ENCODE data around the gene SIRPG.
"Not testable (repeated sequence)": the region's sequence is repeated elsewhere in the genome, so short reads cannot be mapped to it uniquely, and the experiment has no call there.

The SIRPG gene

GRCh38 chr20:1635291-1635979 is 22.1 kb downstream of the SIRPG start:
- DNase-seq = no peak

GRCh38 chr20:1633535-1633934 is 24.0 kb downstream of the SIRPG start:
- DNase-seq = no peak

- peak; percentile 59 for DNase-seq
Measured at GRCh38 chr20:1632178-1632577, 25.4 kb downstream of the SIRPG start.

- no peak for DNase-seq
Measured at GRCh38 chr20:1631309-1632151, 26.0 kb downstream of the SIRPG start.

GRCh38 chr20:1630186-1630585 is 27.4 kb downstream of the SIRPG start:
- no peak for DNase-seq

- no peak for DNase-seq
Measured at GRCh38 chr20:1629321-1629720, 28.3 kb downstream of the SIRPG start.

- no peak for DNase-seq
Measured at GRCh38 chr20:1628621-1629020, 29.0 kb downstream of the SIRPG start.

GRCh38 chr20:1627200-1627550 is 30.4 kb downstream of the SIRPG start:
- no peak for DNase-seq

GRCh38 chr20:1626528-1627199 is 30.9 kb downstream of the SIRPG start:
- DNase-seq = no peak

- no peak for DNase-seq
Measured at GRCh38 chr20:1625083-1625690, 32.4 kb downstream of the SIRPG start.

- no peak for DNase-seq
Measured at GRCh38 chr20:1623501-1624205, 33.9 kb downstream of the SIRPG start.

- no peak for DNase-seq
Measured at GRCh38 chr20:1622450-1622849, 35.1 kb downstream of the SIRPG start.

- no peak for DNase-seq
Measured at GRCh38 chr20:1621316-1621715, 36.3 kb downstream of the SIRPG start.

GRCh38 chr20:1619861-1620444 is 37.6 kb downstream of the SIRPG start, which contains the start of gene SIRPB1:
SIRPB1 (minus strand) TSS chr20:1620009; CDS start chr20:1619944, 65 bp downstream.
- DNase-seq = no peak

GRCh38 chr20:1618954-1619540 is 38.5 kb downstream of the SIRPG start:
- DNase-seq = no peak

GRCh38 chr20:1618479-1618878 is 39.1 kb downstream of the SIRPG start:
- DNase-seq = no peak

GRCh38 chr20:1616858-1617434 is 40.6 kb downstream of the SIRPG start:
- DNase-seq = no peak

- not testable (repeated sequence) for DNase-seq
Measured at GRCh38 chr20:1610404-1610803, 47.2 kb downstream of the SIRPG start.

GRCh38 chr20:1608678-1609347 is 48.8 kb downstream of the SIRPG start:
- not testable (repeated sequence) for DNase-seq

- no peak for DNase-seq
Measured at GRCh38 chr20:1600736-1601135, 56.8 kb downstream of the SIRPG start.

- DNase-seq = no peak
Measured at GRCh38 chr20:1595333-1595732, 62.2 kb downstream of the SIRPG start.
